ENCODE measurements around the gene LIN52.

Gene LIN52

DNA sequence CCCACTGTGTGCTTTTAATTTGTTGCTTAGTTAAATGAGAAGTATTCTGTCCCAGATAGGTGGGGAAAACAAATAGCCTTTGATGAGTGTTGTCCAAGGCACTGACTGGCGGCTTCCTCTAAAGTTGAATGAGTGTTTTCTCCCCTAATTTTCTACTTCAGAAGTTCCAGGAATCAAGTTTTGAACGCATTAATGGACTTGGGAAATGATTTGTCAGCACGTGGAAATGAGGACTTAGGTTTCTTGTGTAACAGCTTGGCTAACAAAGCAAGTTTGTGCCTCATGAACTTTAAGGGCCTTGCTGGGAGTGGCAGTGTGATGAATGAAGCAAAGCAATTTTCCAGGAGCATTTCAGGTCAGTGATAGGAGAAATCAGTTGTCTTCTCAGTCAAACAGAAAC lies 56.9 kb downstream of the LIN52 start:
- TF ChIP-seq, protein P1, sequence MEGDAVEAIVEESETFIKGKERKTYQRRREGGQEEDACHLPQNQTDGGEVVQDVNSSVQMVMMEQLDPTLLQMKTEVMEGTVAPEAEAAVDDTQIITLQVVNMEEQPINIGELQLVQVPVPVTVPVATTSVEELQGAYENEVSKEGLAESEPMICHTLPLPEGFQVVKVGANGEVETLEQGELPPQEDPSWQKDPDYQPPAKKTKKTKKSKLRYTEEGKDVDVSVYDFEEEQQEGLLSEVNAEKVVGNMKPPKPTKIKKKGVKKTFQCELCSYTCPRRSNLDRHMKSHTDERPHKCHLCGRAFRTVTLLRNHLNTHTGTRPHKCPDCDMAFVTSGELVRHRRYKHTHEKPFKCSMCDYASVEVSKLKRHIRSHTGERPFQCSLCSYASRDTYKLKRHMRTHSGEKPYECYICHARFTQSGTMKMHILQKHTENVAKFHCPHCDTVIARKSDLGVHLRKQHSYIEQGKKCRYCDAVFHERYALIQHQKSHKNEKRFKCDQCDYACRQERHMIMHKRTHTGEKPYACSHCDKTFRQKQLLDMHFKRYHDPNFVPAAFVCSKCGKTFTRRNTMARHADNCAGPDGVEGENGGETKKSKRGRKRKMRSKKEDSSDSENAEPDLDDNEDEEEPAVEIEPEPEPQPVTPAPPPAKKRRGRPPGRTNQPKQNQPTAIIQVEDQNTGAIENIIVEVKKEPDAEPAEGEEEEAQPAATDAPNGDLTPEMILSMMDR (IDR thresholded peaks at IDR 0.05): no peak

DNA sequence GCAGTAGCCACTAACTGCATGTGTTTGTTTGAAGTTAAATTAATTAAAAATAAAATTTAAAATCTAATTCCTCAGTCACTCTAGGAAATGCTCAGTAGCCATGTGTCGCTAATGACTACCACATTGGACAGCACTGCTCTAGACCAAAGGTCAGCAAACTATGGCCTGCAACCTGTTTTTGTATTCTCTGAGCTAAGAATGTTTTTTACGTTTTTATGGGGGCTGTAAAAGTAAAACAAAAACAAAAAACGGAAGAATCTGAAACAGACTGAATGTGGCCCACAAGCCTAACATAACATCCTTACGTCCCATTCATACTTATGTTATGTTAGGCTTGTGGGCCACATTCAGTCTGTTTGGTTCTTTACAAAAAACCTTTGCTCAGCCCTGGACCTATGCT lies 57.8 kb downstream of the LIN52 start:
- TF ChIP-seq, protein P1 (IDR thresholded peaks at IDR 0.05): no peak

DNA sequence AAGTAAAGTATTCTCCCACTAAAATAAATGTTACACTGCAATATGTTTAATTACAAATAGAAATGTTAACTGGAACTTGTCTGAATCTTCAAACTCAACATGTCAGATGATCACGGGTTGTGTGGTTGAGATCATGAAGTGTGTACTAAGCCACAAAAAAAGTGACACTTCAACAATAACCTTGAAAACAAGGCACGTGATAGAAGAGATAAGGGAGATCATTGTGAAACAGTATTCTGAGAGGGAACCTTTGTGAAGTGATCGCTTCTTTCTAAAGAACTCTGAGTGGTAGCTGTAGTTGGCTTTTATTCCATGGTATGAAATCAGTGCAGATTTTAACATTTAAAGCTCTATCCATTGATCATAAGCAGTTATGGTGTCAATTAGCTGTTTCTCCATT lies 60.0 kb downstream of the LIN52 start:
- TF ChIP-seq, protein P1 (IDR thresholded peaks at IDR 0.05): no peak

DNA sequence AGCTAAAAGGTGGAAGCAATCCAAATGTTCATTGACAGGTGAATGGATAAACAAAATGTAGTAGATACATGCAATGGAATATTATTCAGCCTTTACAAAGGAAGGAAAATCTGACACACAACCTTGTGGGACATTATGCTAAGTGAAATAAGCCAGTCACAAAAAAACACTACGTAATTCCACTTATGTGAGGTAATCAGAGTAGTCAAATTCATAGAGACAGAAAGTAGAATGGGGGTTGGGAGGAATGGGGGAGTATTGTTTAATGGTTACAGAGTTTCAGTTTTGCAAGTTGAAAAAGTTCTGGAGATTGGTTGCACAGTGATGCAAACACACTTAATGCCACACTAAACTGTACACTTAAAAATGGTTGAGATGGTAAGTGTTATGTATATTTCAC lies 62.8 kb downstream of the LIN52 start:
- TF ChIP-seq, protein P1 (IDR thresholded peaks at IDR 0.05): no peak

DNA sequence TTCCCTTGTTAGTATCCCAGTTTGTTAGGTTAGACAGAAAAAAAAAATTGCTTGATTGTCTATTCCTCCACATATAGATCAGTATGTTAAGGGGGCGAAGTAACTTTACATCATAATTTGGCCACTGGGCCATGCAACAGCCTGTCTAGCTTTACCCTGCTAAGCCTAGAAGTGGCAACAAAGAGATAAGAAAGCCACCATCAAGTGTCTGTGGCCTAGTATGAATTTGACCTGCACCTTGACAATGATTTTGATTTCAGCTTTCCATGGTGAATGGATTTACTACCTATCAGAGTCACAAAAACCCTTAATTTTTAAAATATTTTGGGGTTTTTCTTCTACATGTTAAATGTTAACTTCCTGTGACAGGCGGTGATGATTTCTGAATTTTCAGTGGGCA lies 63.9 kb downstream of the LIN52 start:
- TF ChIP-seq, protein P1 (IDR thresholded peaks at IDR 0.05): no peak

DNA sequence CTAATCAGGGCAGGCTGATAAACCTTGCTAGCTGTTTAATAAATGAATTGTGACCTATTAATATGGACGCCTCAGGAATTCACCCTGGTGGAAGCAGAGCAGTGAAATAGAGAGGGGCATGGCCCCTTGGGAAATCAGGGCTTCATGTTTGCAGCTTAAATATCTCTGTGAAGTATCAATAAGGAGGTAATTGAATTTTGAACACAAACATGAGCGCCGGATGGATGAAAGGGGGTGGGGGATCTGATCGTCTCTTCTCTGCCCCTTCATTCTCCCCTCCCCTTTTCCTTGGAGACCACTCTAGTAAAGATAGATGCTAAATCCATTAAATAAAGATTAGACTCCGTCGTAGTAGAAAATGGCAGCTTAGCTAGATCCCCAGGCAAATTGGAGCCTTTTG lies 70.5 kb downstream of the LIN52 start:
- TF ChIP-seq, protein P1 (IDR thresholded peaks at IDR 0.05): no peak

DNA sequence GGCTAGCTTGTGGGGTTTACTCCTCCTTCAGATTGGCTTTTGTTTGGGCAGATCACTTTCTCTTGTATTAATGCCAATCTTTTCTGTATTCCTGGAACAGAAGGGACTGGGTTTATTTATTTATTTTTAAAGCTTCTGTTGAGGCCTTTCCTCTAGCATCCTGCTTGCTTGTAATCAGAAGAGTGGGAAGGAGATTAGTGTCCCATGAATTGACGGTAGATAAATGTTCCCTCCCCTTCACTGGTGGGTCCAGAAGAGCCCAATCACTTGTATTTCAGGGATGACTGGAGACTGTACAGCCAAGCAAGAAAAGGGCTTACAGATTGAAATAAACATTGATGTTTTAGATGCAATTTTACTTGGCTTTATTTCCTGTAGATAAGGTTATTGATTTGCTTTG lies 71.0 kb downstream of the LIN52 start:
- TF ChIP-seq, protein P1 (IDR thresholded peaks at IDR 0.05): no peak

DNA sequence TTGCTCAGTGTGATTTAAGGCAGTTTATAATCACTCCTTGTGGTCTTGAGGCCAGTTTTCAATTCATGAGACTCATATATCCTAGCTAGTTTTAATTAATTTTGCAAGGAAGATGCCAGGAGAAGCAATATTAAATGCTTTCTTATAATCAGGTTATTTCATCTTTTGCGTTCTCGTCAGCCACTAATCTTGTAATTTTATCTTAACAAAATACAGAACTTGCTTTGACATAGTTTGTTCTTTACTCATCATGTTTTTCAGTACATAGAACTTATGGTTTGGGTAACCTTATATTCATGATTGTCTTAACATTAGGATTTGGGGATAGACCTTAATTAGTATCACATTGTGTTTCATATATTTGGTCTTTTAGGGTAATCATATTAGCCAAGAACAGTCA lies 76.0 kb downstream of the LIN52 start:
- TF ChIP-seq, protein P1 (IDR thresholded peaks at IDR 0.05): no peak

Data from LNCAP (cell line).